ENCODE results near the gene URM1. TPM values are rescaled to one million over a fixed set of nuclear protein-coding genes. Genes with fewer than 3 reads are reported as not detected.

URM1 gene
- total and polyA plus RNA-seq, 2 donors (not counting 1 experiment from before 2014, with no cell fraction given): 28.6 to 35.3 TPM

GRCh38 chr9:128394379-128395168 lies 23.4 kb downstream of the URM1 start:
- Histone ChIP-seq H3K36me3 (ENCODE audit: control insufficient read depth, insufficient read depth, low read length) (peaks cover 5% of the 10 kb centered on the region), H3K4me1 (ENCODE audit: control insufficient read depth, extremely low read depth, insufficient read depth, low read length) (no peaks in the 10 kb centered on the region), H3K4me3 (replicated peaks in 1 of 4; ENCODE audit: control extremely low read depth in 1 of 4, insufficient read depth in 1 of 4, low read depth in 3 of 4, low read length in 4 of 4) (no peak overlapping the region), H3K27ac (ENCODE audit: insufficient read depth, low read length) (no peak overlapping the region), H3K9me3 (ENCODE audit: control insufficient read depth, insufficient read depth, low read depth, low read length) (no peaks in the 10 kb centered on the region), H2AFZ (ENCODE audit: low read length) (no peak overlapping the region), H3K9ac (ENCODE audit: insufficient read depth, low read length) (no peak overlapping the region), H4K20me1 (ENCODE audit: control insufficient read depth, extremely low read depth, insufficient read depth, low read length) (no peaks in the 10 kb centered on the region), H3K27me3 (ENCODE audit: control insufficient read depth, insufficient read depth, low read length) (peaks cover 12% of the 10 kb centered on the region), H3K4me2 (ENCODE audit: extremely low read depth, insufficient read depth, low read length) (no peak overlapping the region), H3K79me2 (ENCODE audit: control insufficient read depth, insufficient read depth, low read length) (no peaks in the 10 kb centered on the region)
- DNase-seq (ENCODE audit: low read depth in 2 of 2): no peak
- TF ChIP-seq EZH2 (IDR thresholded peaks at IDR 0.05; ENCODE audit: low read length, missing control alignments): no peak
- TF ChIP-seq CTCF (conservative IDR thresholded peaks at IDR 0.05 in 1 of 2, IDR thresholded peaks at IDR 0.05 in 1 of 2; ENCODE audit: low read depth in 1 of 2, low read length in 2 of 2): no peak

- H3K9me3 ChIP-seq (ENCODE audit: control insufficient read depth, insufficient read depth, low read depth, low read length): no peaks in the 10 kb centered on the region
- H3K9ac ChIP-seq (ENCODE audit: insufficient read depth, low read length): no peak overlapping the region
- H3K4me3 ChIP-seq (replicated peaks in 1 of 4; ENCODE audit: control extremely low read depth in 1 of 4, insufficient read depth in 1 of 4, low read depth in 3 of 4, low read length in 4 of 4): no peak overlapping the region
- no peak for TF ChIP-seq CTCF (conservative IDR thresholded peaks at IDR 0.05 in 1 of 2, IDR thresholded peaks at IDR 0.05 in 1 of 2; ENCODE audit: low read depth in 1 of 2, low read length in 2 of 2)
- peak; percentile 84 for TF ChIP-seq EZH2 (IDR thresholded peaks at IDR 0.05; ENCODE audit: low read length, missing control alignments)
- no peak overlapping the region for H2AFZ ChIP-seq (ENCODE audit: low read length)
- peaks cover 12% of the 10 kb centered on the region for H3K27me3 ChIP-seq (ENCODE audit: control insufficient read depth, insufficient read depth, low read length)
- H3K27ac ChIP-seq (ENCODE audit: insufficient read depth, low read length): no peak overlapping the region
- no peaks in the 10 kb centered on the region for H3K4me1 ChIP-seq (ENCODE audit: control insufficient read depth, extremely low read depth, insufficient read depth, low read length)
- H3K4me2 ChIP-seq (ENCODE audit: extremely low read depth, insufficient read depth, low read length): no peak overlapping the region
- DNase-seq (ENCODE audit: low read depth in 2 of 2): no peak
- H3K36me3 ChIP-seq (ENCODE audit: control insufficient read depth, insufficient read depth, low read length): peaks cover 2% of the 10 kb centered on the region
- no peaks in the 10 kb centered on the region for H3K79me2 ChIP-seq (ENCODE audit: control insufficient read depth, insufficient read depth, low read length)
- H4K20me1 ChIP-seq (ENCODE audit: control insufficient read depth, extremely low read depth, insufficient read depth, low read length): no peaks in the 10 kb centered on the region
These were observed 25.9 kb downstream of the URM1 start for GRCh38 chr9:128396970-128397613.

GRCh38 chr9:128397831-128398230 lies 26.7 kb downstream of the URM1 start:
- H3K4me1 ChIP-seq (ENCODE audit: control insufficient read depth, extremely low read depth, insufficient read depth, low read length): no peaks in the 10 kb centered on the region
- H4K20me1 ChIP-seq (ENCODE audit: control insufficient read depth, extremely low read depth, insufficient read depth, low read length): no peaks in the 10 kb centered on the region
- H3K36me3 ChIP-seq (ENCODE audit: control insufficient read depth, insufficient read depth, low read length): no peaks in the 10 kb centered on the region
- no peaks in the 10 kb centered on the region for H3K9me3 ChIP-seq (ENCODE audit: control insufficient read depth, insufficient read depth, low read depth, low read length)
- H2AFZ ChIP-seq (ENCODE audit: low read length): no peak overlapping the region
- no peaks in the 10 kb centered on the region for H3K79me2 ChIP-seq (ENCODE audit: control insufficient read depth, insufficient read depth, low read length)
- H3K4me3 ChIP-seq (replicated peaks in 1 of 4; ENCODE audit: control extremely low read depth in 1 of 4, insufficient read depth in 1 of 4, low read depth in 3 of 4, low read length in 4 of 4): no peak overlapping the region
- TF ChIP-seq EZH2 (IDR thresholded peaks at IDR 0.05; ENCODE audit: low read length, missing control alignments) (no peak), CTCF (conservative IDR thresholded peaks at IDR 0.05 in 1 of 2, IDR thresholded peaks at IDR 0.05 in 1 of 2; ENCODE audit: low read depth in 1 of 2, low read length in 2 of 2) (no peak)
- no peak overlapping the region for H3K9ac ChIP-seq (ENCODE audit: insufficient read depth, low read length)
- H3K27me3 ChIP-seq (ENCODE audit: control insufficient read depth, insufficient read depth, low read length): peaks cover 12% of the 10 kb centered on the region
- no peak for DNase-seq (ENCODE audit: low read depth in 2 of 2)
- no peak overlapping the region for H3K4me2 ChIP-seq (ENCODE audit: extremely low read depth, insufficient read depth, low read length)
- H3K27ac ChIP-seq (ENCODE audit: insufficient read depth, low read length): no peak overlapping the region

Data from fibroblast of lung (primary cell).